HEK293T (cell line): ENCODE measurements around the gene TNS3.

Experiments
- ELF4 ChIP-seq: fragments of 450-650 bp; IDR thresholded peaks from 2 replicates; pipeline ENCODE4 v1.6.1; 2017; ENCODE audit warnings: antibody characterized with exemption
- L3MBTL2 ChIP-seq: fragments of 450-650 bp; conservative IDR thresholded peaks from 2 replicates; pipeline ENCODE4 v1.6.1; 2016; ENCODE audit warnings: mild to moderate bottlenecking
- SP1 ChIP-seq: fragments of 450-650 bp; IDR thresholded peaks from 2 replicates; pipeline ENCODE4 v1.6.1; 2017
- TARDBP ChIP-seq: fragments of 450-650 bp; IDR thresholded peaks from 2 replicates; pipeline ENCODE4 v1.6.1; 2016

GRCh38 chr7:47465191-47465590, 116.7 kb downstream of the TNS3 start:
- TF ChIP-seq ELF4 (no peak), TARDBP (no peak), L3MBTL2 (no peak), SP1 (no peak)
